ENCODE measurements around the gene KLK5.
"Not testable (repeated sequence)": the region's sequence is repeated elsewhere in the genome, so short reads cannot be mapped to it uniquely, and the experiment has no call there.

KLK5 gene

DNA sequence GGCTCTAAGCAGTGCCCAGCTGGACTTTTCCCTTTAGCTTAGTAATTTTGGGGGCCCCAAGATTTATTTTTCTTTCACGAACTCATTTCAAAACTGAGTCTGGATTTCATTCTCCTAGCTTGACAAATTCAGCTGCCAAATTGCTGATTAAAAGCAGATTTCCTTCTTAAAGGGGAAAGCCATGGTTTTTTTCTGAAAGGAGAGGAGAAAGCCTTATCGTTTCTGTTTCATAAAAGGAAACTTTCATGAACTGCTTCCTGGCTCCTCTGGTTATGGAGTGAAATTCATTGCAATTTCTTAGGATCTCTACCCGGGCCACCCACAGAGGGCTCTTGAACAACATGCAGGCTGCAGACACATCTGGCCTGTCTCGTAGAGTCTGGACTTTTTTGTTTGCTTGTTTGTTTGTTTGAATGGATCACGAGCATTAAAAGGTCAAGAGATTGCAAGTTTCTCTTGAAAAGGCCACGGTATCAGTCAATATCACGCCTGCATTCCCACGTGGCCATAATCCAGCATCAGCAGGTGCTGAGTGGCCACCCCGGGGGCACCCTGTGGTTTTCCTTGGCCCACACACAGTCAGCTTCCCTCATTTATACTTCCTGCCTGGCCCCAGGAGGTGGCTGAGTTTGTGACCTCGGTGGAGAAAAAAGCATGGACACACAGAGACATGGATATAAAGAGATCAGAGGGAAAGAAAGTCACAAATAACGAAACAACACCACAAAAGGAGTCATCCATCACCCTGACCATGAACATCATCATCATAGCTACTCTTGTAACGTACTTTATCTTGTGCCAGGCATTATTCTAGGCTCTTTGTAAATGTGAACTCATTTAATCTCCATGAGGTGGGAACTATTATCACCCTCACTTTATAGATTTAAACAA is 31.2 kb downstream of the KLK5 start:
- DNase-seq: no peak

DNA sequence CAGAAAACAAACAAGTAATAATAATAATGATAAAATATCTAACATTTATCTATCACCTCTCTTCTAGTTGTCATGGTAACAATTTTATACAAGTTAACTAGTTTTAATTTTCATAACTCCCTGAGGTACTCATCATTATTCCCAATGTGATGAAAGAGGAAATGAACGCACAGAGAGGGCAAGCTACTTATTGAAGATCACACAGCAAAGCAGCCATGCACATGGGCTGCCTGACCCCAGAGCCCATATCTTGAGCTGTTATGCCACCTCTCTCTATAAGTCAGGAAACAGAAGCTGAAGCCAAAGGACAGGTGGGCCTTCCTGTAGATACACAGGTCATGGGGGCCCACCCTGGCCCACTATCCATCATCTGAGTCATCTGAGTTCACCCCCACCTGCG is 36.8 kb downstream of the KLK5 start:
- DNase-seq: no peak

DNA sequence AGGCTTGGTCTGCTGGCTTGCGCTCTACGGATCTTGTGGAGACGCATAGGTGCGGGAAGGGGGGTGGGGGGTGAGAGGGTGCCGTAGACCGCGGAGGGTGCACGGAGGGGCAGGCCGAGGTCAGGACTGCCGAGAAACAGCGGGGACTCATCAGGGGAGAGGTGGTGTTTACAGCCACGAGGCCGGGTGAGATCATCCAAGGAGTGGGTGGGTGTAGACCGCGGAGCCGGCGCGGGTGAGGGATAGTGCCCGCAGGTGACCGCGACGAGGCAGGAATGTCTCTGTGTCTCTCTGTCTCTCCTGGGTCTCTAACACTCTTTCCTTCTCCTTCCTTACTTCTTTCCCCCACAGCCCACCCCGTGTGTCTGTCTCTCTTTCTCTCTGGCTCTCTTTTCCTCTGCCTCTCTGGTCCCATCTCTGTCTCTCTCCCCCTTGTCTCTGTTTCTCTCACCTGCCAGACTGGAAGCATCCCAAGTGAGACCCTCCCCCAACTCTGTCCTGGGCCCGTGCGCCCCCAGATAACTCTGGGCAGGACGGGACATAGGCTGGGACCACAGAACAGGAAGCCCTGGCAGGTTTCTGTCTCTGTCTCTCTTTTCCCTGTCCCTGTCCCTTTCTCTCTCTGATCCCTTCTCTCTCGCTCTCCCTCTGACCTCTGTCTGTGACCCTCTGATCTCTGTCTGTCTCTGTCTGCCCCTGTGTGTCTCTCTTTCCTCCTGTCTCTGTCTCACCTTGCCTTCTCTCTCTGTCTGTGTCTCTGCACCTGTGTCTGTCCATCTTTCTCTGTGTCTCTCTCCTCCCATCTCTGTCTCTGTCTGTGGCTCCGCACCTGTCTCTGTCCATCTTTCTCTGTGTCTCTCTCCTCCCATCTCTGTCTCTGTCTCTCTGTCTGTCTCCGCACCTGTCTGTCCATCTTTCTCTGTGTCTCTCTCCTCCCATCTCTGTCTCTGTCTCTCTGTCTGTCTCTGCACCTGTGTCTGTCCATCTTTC is 39.8 kb downstream of the KLK5 start:
- DNase-seq: no peak

DNA sequence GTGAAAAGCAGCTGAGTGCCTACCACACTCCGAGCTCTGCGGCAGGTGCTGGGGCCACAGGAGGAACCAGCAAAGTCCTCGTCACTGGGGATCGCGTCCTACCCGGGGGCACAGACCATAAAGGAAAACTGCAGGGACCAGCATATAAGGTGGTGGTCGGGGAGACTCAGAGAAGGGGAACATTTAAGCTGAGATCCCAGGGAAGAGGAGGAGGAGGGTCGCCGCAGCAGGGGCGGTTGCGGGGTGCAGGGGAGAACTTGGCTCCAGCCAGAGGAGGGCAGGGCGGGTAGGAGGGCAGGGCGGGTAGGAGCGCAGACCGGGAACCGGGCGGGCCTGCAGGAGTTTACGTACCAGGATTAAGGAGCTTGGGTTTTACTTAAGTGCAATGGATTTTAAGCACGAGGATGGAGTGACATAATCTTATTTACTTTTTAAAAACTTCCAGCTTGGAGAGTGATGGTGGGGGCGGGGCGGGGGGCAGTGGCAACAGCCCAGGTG is 40.7 kb downstream of the KLK5 start:
- no peak for DNase-seq

DNA sequence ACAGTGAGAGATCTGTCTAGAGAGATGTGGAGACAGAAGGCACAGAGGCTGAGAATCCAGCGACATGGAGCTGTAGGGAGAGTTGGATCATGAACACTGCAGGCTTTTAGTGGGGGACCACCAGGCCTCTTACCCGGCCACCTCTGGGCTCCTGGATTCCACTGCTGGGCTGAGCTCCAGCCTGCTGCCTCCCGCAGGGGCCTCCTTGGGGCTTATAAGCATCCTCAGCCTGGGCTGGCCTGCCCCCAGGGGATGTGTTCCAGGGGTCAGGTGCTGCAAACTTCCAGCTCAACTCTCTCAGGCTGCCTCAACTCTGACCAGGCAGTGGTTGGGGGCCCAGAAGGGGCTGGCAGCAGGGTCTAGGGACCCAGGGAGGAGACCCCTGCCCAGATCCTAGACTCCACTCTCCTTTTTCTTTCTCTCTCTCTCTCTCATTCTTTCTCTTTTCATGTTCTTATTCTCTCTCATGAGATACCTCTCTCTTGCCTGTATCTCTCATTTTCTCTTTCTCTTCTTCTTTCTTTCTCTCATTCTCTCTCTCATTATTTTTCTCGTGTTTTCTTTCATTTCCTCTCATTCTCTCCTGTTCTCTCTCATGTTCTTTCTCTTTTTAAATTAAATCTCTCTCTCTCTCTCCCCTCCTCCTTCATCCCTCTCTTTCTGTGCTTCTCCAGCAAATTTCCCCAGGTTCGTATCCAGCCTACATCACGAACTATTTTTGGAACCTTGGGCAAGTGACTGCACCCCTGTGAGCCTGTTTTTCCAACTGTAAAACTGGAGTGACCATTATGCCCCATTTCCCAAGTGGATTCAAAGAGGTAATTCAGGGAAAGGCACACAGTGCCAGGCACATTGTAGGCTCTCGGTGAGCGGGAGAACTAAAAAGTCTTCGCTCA is 41.4 kb downstream of the KLK5 start, which contains the start of gene KLK4:
Gene KLK4 (minus strand): TSS at position 190 of the 896 bp plus-strand sequence. CDS start 657 bp downstream, outside the sequence.
- no peak for DNase-seq

DNA sequence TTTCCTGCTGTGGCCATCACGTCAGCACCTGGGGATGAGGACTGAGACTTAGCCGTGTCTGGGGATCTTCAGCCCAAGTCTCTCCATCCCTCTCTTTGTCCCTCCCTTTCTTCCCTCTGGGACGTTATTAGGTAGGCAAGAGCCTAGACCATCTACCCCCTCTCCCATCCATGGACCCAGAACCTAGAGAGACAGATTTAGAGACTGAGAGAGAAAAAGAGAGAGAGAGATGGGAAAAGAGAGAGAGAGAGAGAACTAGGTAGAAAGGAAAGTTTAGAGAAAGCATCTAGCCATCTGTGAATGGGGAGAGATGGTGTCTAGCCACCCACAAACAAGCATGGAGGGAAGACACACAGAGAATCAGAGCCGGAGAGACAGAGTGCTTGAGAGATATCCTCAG is 42.1 kb downstream of the KLK5 start:
- DNase-seq: no peak

DNA sequence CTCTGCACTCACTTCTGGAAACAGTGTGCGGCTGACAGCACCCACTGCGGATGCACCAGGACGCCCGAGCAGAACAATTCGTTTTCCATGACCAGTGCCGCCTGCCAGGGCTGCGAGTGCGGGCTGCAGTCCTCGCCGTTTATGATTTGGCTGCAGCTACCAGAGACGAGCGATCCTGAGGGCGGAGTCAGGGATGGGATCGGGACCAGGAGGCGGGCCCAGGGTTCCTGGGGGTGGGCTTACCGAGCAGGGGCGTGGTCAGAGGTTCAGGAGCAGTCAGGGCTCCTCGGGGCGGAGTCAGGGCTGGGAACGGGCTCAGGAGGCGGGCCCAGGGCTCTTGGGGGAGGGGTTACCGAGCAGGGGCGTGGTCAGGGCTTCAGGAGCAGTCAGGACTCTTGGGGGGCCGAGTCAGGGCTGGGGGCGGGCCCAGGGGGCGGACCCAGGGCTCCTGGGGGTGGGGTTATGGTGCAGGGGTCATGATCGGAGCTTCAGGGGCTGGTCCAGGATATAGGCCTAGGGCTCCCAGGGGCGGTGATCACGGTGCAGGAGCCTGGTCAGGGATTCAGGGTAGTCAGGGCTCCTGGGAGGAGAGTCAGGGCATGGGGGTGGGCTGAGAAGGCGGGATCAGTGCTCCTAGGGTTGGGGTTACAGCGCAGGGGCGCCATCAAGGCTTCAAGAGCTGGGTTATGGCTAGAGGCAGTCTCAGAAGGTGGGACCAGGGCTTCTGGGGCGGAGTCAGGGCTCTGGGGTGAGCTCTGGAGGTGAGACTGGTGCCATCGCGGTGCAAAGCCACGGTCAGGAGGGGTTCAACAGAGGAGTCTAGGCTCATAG is 43.4 kb downstream of the KLK5 start:
- peak; percentile 7 for DNase-seq

DNA sequence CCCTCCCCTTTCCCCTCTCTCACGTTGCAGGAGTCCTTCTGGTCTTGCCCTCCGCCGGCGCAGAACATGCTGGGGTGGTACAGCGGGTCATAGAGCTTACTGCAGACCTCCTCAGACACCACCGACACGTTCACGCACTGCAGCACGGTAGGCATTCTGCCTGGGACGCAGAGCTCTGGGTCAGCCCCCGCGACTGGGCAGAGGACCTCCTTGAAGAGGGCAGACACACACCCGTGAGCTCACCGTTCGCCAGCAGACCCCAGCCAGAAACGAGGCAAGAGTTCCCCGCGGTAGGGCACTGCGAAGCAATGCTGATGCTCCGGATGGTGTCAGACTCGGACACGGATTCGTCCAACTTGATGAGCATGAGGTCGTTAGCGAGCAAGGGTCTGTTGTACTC is 44.5 kb downstream of the KLK5 start:
- no peak for DNase-seq

DNA sequence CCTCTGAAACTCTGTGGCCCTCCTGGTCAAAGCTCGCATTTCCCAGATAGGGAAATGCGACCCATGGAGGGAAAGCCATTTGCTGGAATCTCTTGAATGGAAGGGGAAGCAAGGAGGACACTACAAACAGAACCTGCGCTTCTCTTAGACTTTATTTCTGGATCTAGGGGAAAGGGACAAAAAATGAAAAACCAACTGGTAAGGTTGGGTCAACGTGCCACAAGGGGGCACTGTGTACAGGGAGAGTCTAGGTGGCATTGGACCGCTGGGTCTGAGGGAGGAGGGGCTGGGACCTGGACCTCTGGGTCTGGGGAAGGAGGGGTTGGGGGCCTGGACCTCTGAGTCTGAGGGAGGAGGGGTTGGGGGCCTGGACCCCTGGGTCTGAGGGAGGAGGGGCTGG is 46.6 kb downstream of the KLK5 start:
- DNase-seq: peak; percentile 6

DNA sequence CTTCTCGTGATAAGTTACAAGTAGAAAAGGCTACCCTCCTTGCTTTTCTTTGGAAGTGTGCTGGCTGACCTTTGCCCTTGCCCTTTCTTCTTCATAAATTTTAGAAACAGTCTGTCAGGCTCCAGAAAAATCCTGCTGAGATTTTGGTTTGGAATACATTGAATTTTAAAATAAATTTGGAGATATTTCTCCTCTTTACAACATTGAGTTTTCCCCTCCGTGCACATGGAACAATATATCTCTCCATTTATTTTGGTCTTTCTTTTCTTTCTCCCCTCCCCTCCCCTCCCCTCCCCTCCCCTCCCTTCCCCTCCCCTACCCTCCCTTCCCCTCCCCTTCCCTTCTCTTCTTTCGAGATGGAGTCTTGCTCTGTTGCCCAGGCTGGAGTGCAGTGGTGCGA is 50.2 kb downstream of the KLK5 start:
- no peak for DNase-seq

DNA sequence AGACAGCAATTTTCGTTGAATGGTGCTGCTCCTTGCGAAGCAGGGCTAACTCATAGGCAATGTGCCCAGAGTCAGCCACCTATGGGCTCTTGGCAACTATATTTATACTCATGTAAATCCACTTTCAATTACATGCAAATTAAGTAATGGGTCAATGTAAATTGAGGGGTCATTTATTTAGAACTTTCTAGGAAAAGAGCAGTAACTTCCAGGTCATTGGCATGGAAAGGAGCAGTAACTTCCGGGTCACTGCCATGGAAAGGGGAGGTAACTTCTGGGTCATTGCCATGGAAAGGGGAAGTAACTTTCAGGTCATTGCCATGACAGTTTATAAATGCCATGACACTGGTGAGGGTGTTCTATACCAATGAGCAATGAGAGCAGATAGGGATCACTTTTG is 53.3 kb downstream of the KLK5 start:
- DNase-seq: no peak

DNA sequence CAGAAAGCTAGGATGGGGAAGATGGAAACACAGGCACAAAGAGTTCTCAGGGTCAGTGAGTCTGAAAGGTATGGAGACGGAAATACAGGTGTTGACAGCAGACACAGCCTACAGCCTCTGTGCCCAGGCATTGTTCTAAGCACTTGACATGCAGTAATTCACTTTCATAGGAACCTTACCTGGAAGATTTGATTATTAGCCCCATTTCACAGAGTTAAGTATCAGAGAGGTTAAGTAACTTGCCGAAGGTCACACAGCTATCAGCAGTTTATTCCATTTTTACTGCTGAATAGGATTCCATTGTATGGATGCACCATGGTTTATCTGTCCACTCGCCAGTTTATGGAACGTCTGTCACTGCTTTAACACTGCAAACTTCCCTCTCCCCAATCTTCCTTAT is 54.8 kb downstream of the KLK5 start:
- no peak for DNase-seq

DNA sequence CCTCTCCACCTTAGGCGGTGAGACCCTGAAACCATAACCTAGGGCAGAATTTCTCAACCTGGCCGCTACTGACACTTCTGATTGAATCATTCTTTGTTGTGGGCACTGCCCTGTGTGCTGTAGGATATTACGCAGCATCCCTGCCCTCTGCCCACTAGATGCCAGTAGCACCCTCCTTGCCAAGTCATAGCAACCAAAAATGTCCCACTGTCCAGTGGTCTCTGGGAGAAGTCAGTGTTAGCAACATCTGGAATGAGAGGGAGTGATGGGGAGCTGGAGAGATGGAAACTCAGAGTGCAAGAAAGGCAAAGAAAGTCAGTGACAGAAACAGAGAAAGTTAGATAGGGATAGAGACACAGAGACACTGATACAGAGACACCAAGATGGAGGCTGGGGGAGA is 55.2 kb downstream of the KLK5 start:
- no peak for DNase-seq

DNA sequence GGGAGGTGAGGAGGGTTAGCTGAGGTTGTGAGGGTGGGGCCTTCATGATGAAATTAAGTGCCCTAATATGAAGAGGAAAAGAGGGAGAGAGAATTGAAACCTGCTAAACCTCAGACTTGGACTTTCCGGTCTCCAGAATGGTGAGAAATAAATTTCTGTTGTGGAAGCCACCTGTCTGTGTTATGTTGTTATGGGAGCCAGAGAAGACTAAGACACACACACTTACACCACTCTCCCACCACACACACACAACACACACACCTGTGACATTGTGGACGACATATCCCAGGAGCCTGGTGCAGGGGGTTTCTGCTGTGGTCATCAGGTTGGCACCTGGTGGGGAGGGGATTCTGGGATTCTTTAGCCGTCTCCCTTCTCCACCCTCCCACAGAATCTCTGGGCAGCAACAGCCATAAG is 55.6 kb downstream of the KLK5 start:
- DNase-seq: no peak

DNA sequence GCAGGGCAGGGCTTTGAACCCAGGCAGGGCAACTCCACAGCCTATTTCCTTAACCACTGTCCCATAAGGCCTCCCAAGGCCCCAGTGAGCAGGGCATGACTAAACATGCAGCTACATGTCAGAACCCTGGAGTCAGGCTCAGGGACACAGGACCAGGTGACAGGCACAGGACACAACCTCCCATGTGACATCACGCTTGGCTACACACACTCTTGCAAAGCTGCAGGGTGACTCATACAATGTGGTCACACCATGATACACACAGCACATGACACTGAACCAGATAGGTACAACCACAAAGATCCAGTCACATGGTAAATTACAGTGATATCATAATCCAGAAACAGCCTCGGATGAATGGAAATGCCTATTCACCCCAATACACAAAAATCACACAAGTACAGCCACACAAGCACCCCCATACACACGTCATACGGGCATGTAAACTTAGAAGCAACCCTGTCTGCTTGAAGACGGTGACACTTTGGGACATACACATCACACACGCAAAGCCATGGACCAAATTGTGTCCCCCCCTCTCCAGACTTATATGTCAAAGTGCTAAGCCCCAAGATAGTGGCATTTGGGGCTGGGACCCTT is 56.1 kb downstream of the KLK5 start:
- no peak for DNase-seq

DNA sequence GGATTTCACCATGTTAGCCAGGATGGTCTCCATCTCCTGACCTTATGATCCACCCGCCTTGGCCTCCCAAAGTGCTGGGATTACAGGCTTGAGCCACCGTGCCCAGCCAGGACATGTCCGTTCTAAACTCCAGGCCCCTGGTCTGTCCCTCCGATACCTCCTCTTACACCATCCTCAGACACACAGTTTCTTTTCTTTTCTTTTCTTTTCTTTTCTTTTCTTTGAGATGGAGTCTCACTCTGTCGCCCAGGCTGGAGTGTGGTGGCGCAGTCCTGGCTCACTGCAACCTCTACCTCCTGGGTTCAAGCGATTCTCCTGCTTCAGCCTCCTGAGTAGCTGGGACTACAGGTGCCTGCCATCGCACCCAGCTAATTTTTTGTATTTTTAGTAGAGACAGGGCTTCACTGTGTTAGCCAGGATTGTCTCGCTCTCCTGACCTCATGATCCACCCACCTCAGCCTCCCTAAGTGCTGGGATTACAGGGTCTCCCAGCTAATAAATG is 56.7 kb downstream of the KLK5 start:
- DNase-seq: not testable (repeated sequence)

DNA sequence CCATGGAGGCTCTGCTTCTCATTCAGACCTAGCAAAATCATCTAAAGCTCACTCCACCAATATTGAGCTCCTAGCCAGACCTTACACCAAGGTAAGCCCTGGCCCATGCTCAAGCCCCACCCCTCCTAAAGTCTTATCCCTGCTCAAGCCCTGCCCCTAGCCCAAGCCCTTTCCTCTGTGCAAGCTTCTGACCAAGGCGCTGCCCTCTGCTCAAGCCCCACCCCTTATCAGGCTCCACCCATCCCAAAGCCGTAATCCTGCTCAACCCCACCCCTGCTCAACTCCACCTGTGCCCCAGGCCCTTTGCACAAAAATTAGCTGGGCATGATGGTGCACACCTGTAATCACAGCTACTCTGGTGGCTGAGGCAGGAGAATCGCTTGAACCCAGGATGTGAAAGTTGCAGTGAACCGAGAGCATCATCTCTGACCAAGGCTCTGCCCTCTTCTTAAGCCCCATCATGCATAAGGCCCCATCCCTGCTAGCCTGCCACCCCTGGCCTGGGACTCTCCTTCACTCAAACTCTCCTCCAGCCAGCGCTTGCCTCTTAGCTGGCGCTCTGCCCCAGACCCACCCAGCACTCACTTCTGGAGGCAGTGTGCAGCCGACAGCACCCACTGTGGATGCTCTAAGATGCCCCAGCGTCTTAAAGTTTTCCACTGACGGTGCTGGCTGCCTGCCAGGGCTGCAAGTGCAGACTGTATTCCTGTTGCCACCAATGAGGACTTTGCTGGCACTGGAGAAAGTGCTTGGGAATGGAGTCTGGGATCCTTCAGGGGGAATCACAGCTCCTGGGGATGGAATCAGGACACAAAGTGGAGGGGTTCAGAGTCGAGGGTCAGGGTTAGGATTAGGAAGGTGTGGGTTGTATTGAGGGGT is 58.1 kb downstream of the KLK5 start:
- no peak for DNase-seq
